ENCODE data around the gene TCN1. TPM values are rescaled to one million over a fixed set of nuclear protein-coding genes. Genes with fewer than 3 reads are reported as not detected.

Gene TCN1
- total RNA-seq, 1 experiment from 2014 or later = 335 TPM

DNA sequence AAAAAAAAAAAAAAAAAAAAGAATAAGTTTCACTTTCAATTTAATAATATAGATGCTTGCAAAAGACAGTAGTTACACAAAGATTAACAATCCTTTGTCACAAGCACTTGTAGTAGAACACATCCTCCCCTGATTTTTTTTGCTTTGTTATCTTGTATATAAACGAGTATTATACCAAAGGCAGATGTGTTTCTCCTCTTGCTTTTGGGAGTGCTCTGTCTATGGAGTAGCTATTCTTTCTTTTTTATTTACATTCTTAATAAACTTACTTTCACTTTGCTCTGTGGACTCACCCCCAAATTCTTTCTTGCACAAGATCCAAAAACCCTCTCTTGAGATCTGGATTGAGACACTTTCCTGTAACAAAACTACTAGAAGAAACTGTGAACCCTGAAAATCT lies 52.3 kb downstream of the TCN1 start:
- CTCF ChIA-PET = interaction anchor here (0.6 kb wide), 1 partner anchor 451 kb away, joined by 3 read pairs; no protein-coding TSS in a partner anchor
- BruUV-seq (replicated peaks) = no TSS peak
- Mint-ChIP-seq H3K9me3 (ENCODE audit: low read depth, unreplicated experiment) (no peaks in the 10 kb centered on the region), H3K27me3 (ENCODE audit: unreplicated experiment) (no peaks in the 10 kb centered on the region), H3K27ac (ENCODE audit: unreplicated experiment) (no peak overlapping the region), H3K4me3 (ENCODE audit: low read depth, unreplicated experiment) (no peak overlapping the region), H3K36me3 (ENCODE audit: insufficient read depth, unreplicated experiment) (peaks cover 23% of the 10 kb centered on the region), H3K4me1 (ENCODE audit: low read depth, unreplicated experiment) (peaks cover 9% of the 10 kb centered on the region)
- TF ChIP-seq, protein P1, sequence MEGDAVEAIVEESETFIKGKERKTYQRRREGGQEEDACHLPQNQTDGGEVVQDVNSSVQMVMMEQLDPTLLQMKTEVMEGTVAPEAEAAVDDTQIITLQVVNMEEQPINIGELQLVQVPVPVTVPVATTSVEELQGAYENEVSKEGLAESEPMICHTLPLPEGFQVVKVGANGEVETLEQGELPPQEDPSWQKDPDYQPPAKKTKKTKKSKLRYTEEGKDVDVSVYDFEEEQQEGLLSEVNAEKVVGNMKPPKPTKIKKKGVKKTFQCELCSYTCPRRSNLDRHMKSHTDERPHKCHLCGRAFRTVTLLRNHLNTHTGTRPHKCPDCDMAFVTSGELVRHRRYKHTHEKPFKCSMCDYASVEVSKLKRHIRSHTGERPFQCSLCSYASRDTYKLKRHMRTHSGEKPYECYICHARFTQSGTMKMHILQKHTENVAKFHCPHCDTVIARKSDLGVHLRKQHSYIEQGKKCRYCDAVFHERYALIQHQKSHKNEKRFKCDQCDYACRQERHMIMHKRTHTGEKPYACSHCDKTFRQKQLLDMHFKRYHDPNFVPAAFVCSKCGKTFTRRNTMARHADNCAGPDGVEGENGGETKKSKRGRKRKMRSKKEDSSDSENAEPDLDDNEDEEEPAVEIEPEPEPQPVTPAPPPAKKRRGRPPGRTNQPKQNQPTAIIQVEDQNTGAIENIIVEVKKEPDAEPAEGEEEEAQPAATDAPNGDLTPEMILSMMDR (IDR thresholded peaks at IDR 0.05; ENCODE audit: unreplicated experiment) = no peak
- intact Hi-C loops (cut with micrococcal nuclease; ENCODE audit: unreplicated experiment) = loop anchor here (10.0 kb wide), 1 partner anchor 269 kb away; no protein-coding TSS in a partner anchor
- no peak for DNase-seq

DNA sequence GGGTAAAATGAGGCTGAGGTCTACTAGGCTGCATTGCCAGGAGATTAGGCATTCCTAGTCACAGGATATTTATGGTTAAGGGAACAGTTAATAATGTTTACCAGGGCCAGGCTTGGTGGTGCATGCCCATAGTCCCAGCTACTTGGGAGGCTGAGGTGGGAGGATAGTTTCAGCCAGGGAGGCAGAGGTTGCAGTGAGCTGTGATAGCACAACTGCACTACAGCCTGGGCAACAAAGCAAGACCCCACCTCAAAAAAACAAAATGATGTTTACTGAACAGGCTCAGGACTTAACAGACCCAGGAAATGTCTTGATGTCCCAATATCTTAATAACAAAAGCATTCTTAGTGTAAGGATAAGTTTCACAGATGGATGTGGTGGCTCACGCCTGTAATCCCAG lies 52.9 kb downstream of the TCN1 start:
- Mint-ChIP-seq H3K27ac (ENCODE audit: unreplicated experiment) (no peak overlapping the region), H3K4me3 (ENCODE audit: low read depth, unreplicated experiment) (no peak overlapping the region), H3K9me3 (ENCODE audit: low read depth, unreplicated experiment) (no peaks in the 10 kb centered on the region), H3K4me1 (ENCODE audit: low read depth, unreplicated experiment) (peaks cover 9% of the 10 kb centered on the region), H3K27me3 (ENCODE audit: unreplicated experiment) (no peaks in the 10 kb centered on the region), H3K36me3 (ENCODE audit: insufficient read depth, unreplicated experiment) (peaks cover 29% of the 10 kb centered on the region)
- CTCF ChIA-PET = interaction anchor here (0.6 kb wide), 1 partner anchor 452 kb away, joined by 3 read pairs; no protein-coding TSS in a partner anchor
- DNase-seq = no peak
- intact Hi-C loops (cut with micrococcal nuclease; ENCODE audit: unreplicated experiment) = loop anchor here (10.0 kb wide), 1 partner anchor 269 kb away; no protein-coding TSS in a partner anchor
- TF ChIP-seq, protein P1 (IDR thresholded peaks at IDR 0.05; ENCODE audit: unreplicated experiment) = no peak
- no TSS peak for BruUV-seq (replicated peaks)

DNA sequence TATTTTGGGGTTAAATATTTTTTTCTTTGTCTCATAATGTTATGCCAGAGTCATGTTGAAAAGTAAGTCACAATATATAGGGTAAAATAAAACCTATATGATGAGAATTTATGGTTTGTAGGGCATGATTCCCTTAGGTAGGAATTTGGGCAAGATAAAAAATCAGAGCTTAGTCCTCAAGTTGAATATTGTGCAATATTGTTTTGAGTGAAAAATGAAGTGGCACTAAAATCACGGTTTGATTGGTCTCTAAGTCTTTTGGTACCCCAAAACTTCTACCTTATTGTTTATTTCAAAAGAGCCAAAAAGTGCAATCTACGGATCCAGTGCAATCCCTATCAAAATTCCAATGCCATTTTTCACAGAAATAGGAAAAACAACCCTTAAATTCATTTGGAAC lies 54.1 kb downstream of the TCN1 start:
- H3K27ac Mint-ChIP-seq (ENCODE audit: unreplicated experiment) = no peak overlapping the region
- CTCF ChIA-PET = no interaction called here
- no peak for DNase-seq
- intact Hi-C loops (cut with micrococcal nuclease; ENCODE audit: unreplicated experiment) = loop anchor here (10.0 kb wide), 1 partner anchor 267 kb away; no protein-coding TSS in a partner anchor
- peaks cover 30% of the 10 kb centered on the region for H3K36me3 Mint-ChIP-seq (ENCODE audit: insufficient read depth, unreplicated experiment)
- no TSS peak for BruUV-seq (replicated peaks)
- H3K27me3 Mint-ChIP-seq (ENCODE audit: unreplicated experiment) = no peaks in the 10 kb centered on the region
- no peak overlapping the region for H3K4me3 Mint-ChIP-seq (ENCODE audit: low read depth, unreplicated experiment)
- H3K4me1 Mint-ChIP-seq (ENCODE audit: low read depth, unreplicated experiment) = peaks cover 9% of the 10 kb centered on the region
- TF ChIP-seq, protein P1 (IDR thresholded peaks at IDR 0.05; ENCODE audit: unreplicated experiment) = no peak
- no peaks in the 10 kb centered on the region for H3K9me3 Mint-ChIP-seq (ENCODE audit: low read depth, unreplicated experiment)

DNA sequence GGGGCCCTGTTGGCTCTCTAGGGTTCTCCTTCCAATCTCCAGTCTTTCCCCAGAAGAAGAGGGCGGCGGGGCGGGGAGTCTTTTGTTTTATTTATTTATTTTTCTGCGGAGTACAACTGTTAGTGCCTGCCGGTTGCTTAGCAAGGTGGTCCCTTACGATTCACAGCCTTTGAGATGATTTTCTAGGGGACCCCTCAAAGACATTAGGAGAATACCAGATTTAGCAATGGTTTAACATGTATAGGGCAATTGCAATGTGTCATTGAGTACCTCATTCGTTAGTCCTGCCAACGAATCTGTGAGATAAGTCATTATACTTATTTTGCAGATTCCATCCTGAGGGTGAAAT lies 55.4 kb downstream of the TCN1 start:
- no peak for DNase-seq
- intact Hi-C loops (cut with micrococcal nuclease; ENCODE audit: unreplicated experiment) = loop anchor here (10.0 kb wide), 1 partner anchor 266 kb away; no protein-coding TSS in a partner anchor
- TF ChIP-seq, protein P1 (IDR thresholded peaks at IDR 0.05; ENCODE audit: unreplicated experiment) = no peak
- BruUV-seq (replicated peaks) = no TSS peak
- Mint-ChIP-seq H3K36me3 (ENCODE audit: insufficient read depth, unreplicated experiment) (peaks cover 42% of the 10 kb centered on the region), H3K27ac (ENCODE audit: unreplicated experiment) (peak overlapping the region; percentile 87), H3K27me3 (ENCODE audit: unreplicated experiment) (no peaks in the 10 kb centered on the region), H3K9me3 (ENCODE audit: low read depth, unreplicated experiment) (no peaks in the 10 kb centered on the region), H3K4me3 (ENCODE audit: low read depth, unreplicated experiment) (peak overlapping the region; percentile 90), H3K4me1 (ENCODE audit: low read depth, unreplicated experiment) (peaks cover 9% of the 10 kb centered on the region)
- CTCF ChIA-PET = interaction anchor here (0.9 to 1.9 kb wide), 3 partner anchors 55 to 274 kb away, joined by 4 to 5 read pairs (median 5); partner anchors contain the start of gene STX3
